ENCODE data around the gene LTB.
"Not testable (repeated sequence)": the region's sequence is repeated elsewhere in the genome, so short reads cannot be mapped to it uniquely, and the experiment has no call there.

LTB gene

GRCh38 chr6:31617010-31617409, 34.8 kb upstream of the LTB start:
- Mint-ChIP-seq H3K4me3 (no peak overlapping the region), H3K27me3 (no peaks in the 10 kb centered on the region), H3K36me3 (peaks cover 3% of the 10 kb centered on the region), H3K9me3 (no peaks in the 10 kb centered on the region), H3K27ac (no peak overlapping the region), H3K4me1 (peaks cover 31% of the 10 kb centered on the region)
- DNase-seq (ENCODE audit: low spot score in 2 of 2) (no peak), ATAC-seq (ENCODE audit: low read depth) (no peak)

GRCh38 chr6:31615748-31616147, 33.5 kb upstream of the LTB start:
- no peaks in the 10 kb centered on the region for H3K27me3 Mint-ChIP-seq
- no peak overlapping the region for H3K4me3 Mint-ChIP-seq
- DNase-seq (ENCODE audit: low spot score in 2 of 2) (no peak), ATAC-seq (ENCODE audit: low read depth) (no peak)
- H3K9me3 Mint-ChIP-seq = no peaks in the 10 kb centered on the region
- H3K36me3 Mint-ChIP-seq = no peaks in the 10 kb centered on the region
- peaks cover 25% of the 10 kb centered on the region for H3K4me1 Mint-ChIP-seq
- peak overlapping the region; percentile 68 for H3K27ac Mint-ChIP-seq

GRCh38 chr6:31614684-31615578, 32.7 kb upstream of the LTB start, which contains the start of gene AIF1:
AIF1 (plus strand) TSS chr6:31615234; CDS start chr6:31615330, 96 bp downstream.
- ATAC-seq (ENCODE audit: low read depth) (peak; percentile 46), DNase-seq (ENCODE audit: low spot score in 2 of 2) (no peak)
- H3K27me3 Mint-ChIP-seq = no peaks in the 10 kb centered on the region
- H3K4me1 Mint-ChIP-seq = peaks cover 23% of the 10 kb centered on the region
- no peaks in the 10 kb centered on the region for H3K36me3 Mint-ChIP-seq
- peak within 1 kb of the TSS; percentile 68 for H3K27ac Mint-ChIP-seq
- peak within 1 kb of the TSS; percentile 41 for H3K4me3 Mint-ChIP-seq
- no peaks in the 10 kb centered on the region for H3K9me3 Mint-ChIP-seq

GRCh38 chr6:31614075-31614619, 31.9 kb upstream of the LTB start:
- peak; percentile 83 for ATAC-seq (ENCODE audit: low read depth)
- no peaks in the 10 kb centered on the region for H3K9me3 Mint-ChIP-seq
- H3K27me3 Mint-ChIP-seq = no peaks in the 10 kb centered on the region
- H3K36me3 Mint-ChIP-seq = no peaks in the 10 kb centered on the region
- no peak overlapping the region for H3K27ac Mint-ChIP-seq
- H3K4me3 Mint-ChIP-seq = peak overlapping the region; percentile 5
- DNase-seq (ENCODE audit: low spot score in 2 of 2) = no peak
- H3K4me1 Mint-ChIP-seq = peaks cover 23% of the 10 kb centered on the region

- peaks cover 18% of the 10 kb centered on the region for H3K4me1 Mint-ChIP-seq
- H3K27ac Mint-ChIP-seq = no peak overlapping the region
- H3K9me3 Mint-ChIP-seq = no peaks in the 10 kb centered on the region
- H3K27me3 Mint-ChIP-seq = no peaks in the 10 kb centered on the region
- no peak overlapping the region for H3K4me3 Mint-ChIP-seq
- DNase-seq (ENCODE audit: low spot score in 2 of 2) = no peak
- H3K36me3 Mint-ChIP-seq = no peaks in the 10 kb centered on the region
- ATAC-seq (ENCODE audit: low read depth) = no peak
These were observed 28.7 kb upstream of the LTB start for GRCh38 chr6:31610968-31611367.

GRCh38 chr6:31609519-31610406, 27.5 kb upstream of the LTB start:
- H3K36me3 Mint-ChIP-seq = no peaks in the 10 kb centered on the region
- H3K4me3 Mint-ChIP-seq = no peak overlapping the region
- no peaks in the 10 kb centered on the region for H3K27me3 Mint-ChIP-seq
- DNase-seq (ENCODE audit: low spot score in 2 of 2) (no peak), ATAC-seq (ENCODE audit: low read depth) (no peak)
- no peak overlapping the region for H3K27ac Mint-ChIP-seq
- no peaks in the 10 kb centered on the region for H3K9me3 Mint-ChIP-seq
- H3K4me1 Mint-ChIP-seq = peaks cover 6% of the 10 kb centered on the region

- no peak overlapping the region for H3K4me3 Mint-ChIP-seq
- ATAC-seq (ENCODE audit: low read depth) (no peak), DNase-seq (ENCODE audit: low spot score in 2 of 2) (no peak)
- H3K27ac Mint-ChIP-seq = no peak overlapping the region
- H3K4me1 Mint-ChIP-seq = no peaks in the 10 kb centered on the region
- no peaks in the 10 kb centered on the region for H3K9me3 Mint-ChIP-seq
- no peaks in the 10 kb centered on the region for H3K27me3 Mint-ChIP-seq
- H3K36me3 Mint-ChIP-seq = no peaks in the 10 kb centered on the region
These were observed 25.1 kb upstream of the LTB start for GRCh38 chr6:31607317-31607716.

GRCh38 chr6:31597006-31597405, 14.8 kb upstream of the LTB start:
- peak overlapping the region; percentile 56 for H3K4me3 Mint-ChIP-seq
- peaks cover 31% of the 10 kb centered on the region for H3K4me1 Mint-ChIP-seq
- no peaks in the 10 kb centered on the region for H3K27me3 Mint-ChIP-seq
- H3K9me3 Mint-ChIP-seq = no peaks in the 10 kb centered on the region
- H3K27ac Mint-ChIP-seq = peak overlapping the region; percentile 43
- H3K36me3 Mint-ChIP-seq = no peaks in the 10 kb centered on the region
- DNase-seq (ENCODE audit: low spot score in 2 of 2) = peak in 1 of 2 donors; percentile 71
- peak; percentile 75 for ATAC-seq (ENCODE audit: low read depth)

- peaks cover 10% of the 10 kb centered on the region for H3K36me3 Mint-ChIP-seq
- H3K4me1 Mint-ChIP-seq = peaks cover 38% of the 10 kb centered on the region
- peak; percentile 3 for ATAC-seq (ENCODE audit: low read depth)
- no peak for DNase-seq (ENCODE audit: low spot score in 2 of 2)
- peak overlapping the region; percentile 90 for H3K27ac Mint-ChIP-seq
- peak overlapping the region; percentile 84 for H3K4me3 Mint-ChIP-seq
- no peaks in the 10 kb centered on the region for H3K9me3 Mint-ChIP-seq
- no peaks in the 10 kb centered on the region for H3K27me3 Mint-ChIP-seq
These were observed 10.2 kb upstream of the LTB start for GRCh38 chr6:31592396-31592771.

GRCh38 chr6:31590691-31591090, 8.5 kb upstream of the LTB start:
- H3K4me3 Mint-ChIP-seq; H3K27ac Mint-ChIP-seq; H3K27me3 Mint-ChIP-seq; H3K9me3 Mint-ChIP-seq; H3K36me3 Mint-ChIP-seq; ATAC-seq (ENCODE audit: low read depth); DNase-seq (ENCODE audit: low spot score in 2 of 2): not testable (repeated sequence)
- peaks cover 44% of the 10 kb centered on the region for H3K4me1 Mint-ChIP-seq

GRCh38 chr6:31588871-31589650, 6.8 kb upstream of the LTB start:
- H3K36me3 Mint-ChIP-seq = peaks cover 10% of the 10 kb centered on the region
- H3K27ac Mint-ChIP-seq = peak overlapping the region; percentile 86
- H3K4me1 Mint-ChIP-seq = peaks cover 49% of the 10 kb centered on the region
- no peaks in the 10 kb centered on the region for H3K9me3 Mint-ChIP-seq
- DNase-seq (ENCODE audit: low spot score in 2 of 2) (no peak), ATAC-seq (ENCODE audit: low read depth) (no peak)
- H3K4me3 Mint-ChIP-seq = no peak overlapping the region
- H3K27me3 Mint-ChIP-seq = no peaks in the 10 kb centered on the region

- peak overlapping the region; percentile 86 for H3K27ac Mint-ChIP-seq
- H3K4me3 Mint-ChIP-seq = peak overlapping the region; percentile 76
- H3K36me3 Mint-ChIP-seq = peaks cover 10% of the 10 kb centered on the region
- DNase-seq (ENCODE audit: low spot score in 2 of 2) (no peak), ATAC-seq (ENCODE audit: low read depth) (no peak)
- no peaks in the 10 kb centered on the region for H3K9me3 Mint-ChIP-seq
- peaks cover 45% of the 10 kb centered on the region for H3K4me1 Mint-ChIP-seq
- no peaks in the 10 kb centered on the region for H3K27me3 Mint-ChIP-seq
These were observed 5.9 kb upstream of the LTB start for GRCh38 chr6:31587791-31588777.

Data from memory B cell (primary cell).